Measurements from ENCODE around the gene EEPD1. TPM values are rescaled to one million over a fixed set of nuclear protein-coding genes. Genes with fewer than 3 reads are reported as not detected.

Gene EEPD1
- total and polyA plus RNA-seq, 8 donors, result 7.1 to 60.5 (median 10.0) TPM

- Histone ChIP-seq H3K27me3 (no peaks in the 10 kb centered on the region), H3K4me1 (peaks cover 0 to 5% (median 4%) of the 10 kb centered on the region in 3 donors), H3K9me3 (no peaks in the 10 kb centered on the region), H3K4me3 (no peak overlapping the region), H3K36me3 (peaks cover 0 to 4% (median 0%) of the 10 kb centered on the region in 3 donors), H3K27ac (no peak overlapping the region)
- intact Hi-C loops (cut with DNase I), result no loop called here
- no peak for FAIRE-seq
- no peak for TF ChIP-seq CTCF (IDR thresholded peaks at IDR 0.05)
- DNase-seq, result no peak
- no peak for ATAC-seq
- 82 to 87% methylated on average over 7 of the region's 7 CpGs for WGBS, 2 donors
Measured at GRCh38 chr7:36297364-36298009, 144.4 kb downstream of the EEPD1 start.

GRCh38 chr7:36298106-36298505 lies 145.1 kb downstream of the EEPD1 start:
- Histone ChIP-seq H3K27ac (no peak overlapping the region), H3K4me3 (no peak overlapping the region), H3K27me3 (no peaks in the 10 kb centered on the region), H3K9me3 (no peaks in the 10 kb centered on the region), H3K4me1 (peaks cover 5 to 6% (median 5%) of the 10 kb centered on the region in 3 donors), H3K36me3 (peaks cover 0 to 4% (median 0%) of the 10 kb centered on the region in 3 donors)
- ATAC-seq (no peak), FAIRE-seq (no peak), DNase-seq (no peak)
- TF ChIP-seq CTCF (IDR thresholded peaks at IDR 0.05), result no peak
- intact Hi-C loops (cut with DNase I), result no loop called here
- WGBS, 2 donors, result 84 to 89% methylated on average over 4 of the region's 4 CpGs

GRCh38 chr7:36299223-36299774 lies 146.2 kb downstream of the EEPD1 start:
- DNase-seq (no peak), FAIRE-seq (no peak), ATAC-seq (no peak)
- Histone ChIP-seq H3K27me3 (no peaks in the 10 kb centered on the region), H3K4me1 (peaks cover 14 to 17% (median 16%) of the 10 kb centered on the region in 3 donors), H3K4me3 (no peak overlapping the region), H3K27ac (no peak overlapping the region), H3K9me3 (no peaks in the 10 kb centered on the region), H3K36me3 (peaks cover 0 to 4% (median 0%) of the 10 kb centered on the region in 3 donors)
- intact Hi-C loops (cut with DNase I), result no loop called here
- WGBS, 2 donors, result 92 to 94% methylated on average over 17 of the region's 17 CpGs
- TF ChIP-seq CTCF (IDR thresholded peaks at IDR 0.05), result no peak

- H3K36me3 ChIP-seq, result peaks cover 0 to 4% (median 0%) of the 10 kb centered on the region in 3 donors
- no peaks in the 10 kb centered on the region for H3K9me3 ChIP-seq
- ATAC-seq, result no peak
- DNase-seq, result no peak
- no peak for TF ChIP-seq CTCF (IDR thresholded peaks at IDR 0.05)
- no peaks in the 10 kb centered on the region for H3K27me3 ChIP-seq
- no peak for FAIRE-seq
- peaks cover 14 to 18% (median 17%) of the 10 kb centered on the region in 3 donors for H3K4me1 ChIP-seq
- 85 to 89% methylated on average over 9 of the region's 9 CpGs for WGBS, 2 donors
- no peak overlapping the region for H3K27ac ChIP-seq
- H3K4me3 ChIP-seq, result no peak overlapping the region
- intact Hi-C loops (cut with DNase I), result loop anchor here in 1 of 3 donors (5.0 kb wide), 1 partner anchor 318 kb away; no protein-coding TSS in a partner anchor
Measured at GRCh38 chr7:36299823-36300341, 146.8 kb downstream of the EEPD1 start.
